HG02938 (cell line): Measurements from ENCODE around the gene C4orf50.

Experiments
- ATAC-seq: cut with Tn5 transposase; IDR thresholded peaks from one replicate; pipeline ENCODE4 v1.9.1; 2021; ENCODE audit warnings: mild to moderate bottlenecking, moderate library complexity; ENCODE audit not compliant: unreplicated experiment

Gene C4orf50

DNA sequence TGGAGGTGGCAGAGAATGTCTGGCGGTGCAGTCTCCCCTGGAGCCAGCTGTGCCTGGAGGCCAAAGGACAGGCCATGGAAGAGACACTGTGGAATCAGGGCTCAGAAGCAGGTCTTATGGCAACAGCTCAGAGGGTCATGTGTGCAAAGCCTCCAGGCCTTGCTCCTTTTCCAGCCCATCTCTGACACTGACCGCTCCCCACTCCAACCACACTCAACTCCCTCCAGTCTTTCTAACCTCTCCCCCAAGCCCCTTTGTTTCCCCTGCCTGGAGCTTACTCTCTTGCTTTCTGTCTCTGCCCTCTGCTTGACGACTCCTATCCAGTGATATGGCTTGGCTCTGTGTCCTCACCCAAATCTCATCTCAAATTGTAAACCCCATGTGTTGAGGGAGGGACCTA lies 91.1 kb downstream of the C4orf50 start:
- ATAC-seq, result no peak

DNA sequence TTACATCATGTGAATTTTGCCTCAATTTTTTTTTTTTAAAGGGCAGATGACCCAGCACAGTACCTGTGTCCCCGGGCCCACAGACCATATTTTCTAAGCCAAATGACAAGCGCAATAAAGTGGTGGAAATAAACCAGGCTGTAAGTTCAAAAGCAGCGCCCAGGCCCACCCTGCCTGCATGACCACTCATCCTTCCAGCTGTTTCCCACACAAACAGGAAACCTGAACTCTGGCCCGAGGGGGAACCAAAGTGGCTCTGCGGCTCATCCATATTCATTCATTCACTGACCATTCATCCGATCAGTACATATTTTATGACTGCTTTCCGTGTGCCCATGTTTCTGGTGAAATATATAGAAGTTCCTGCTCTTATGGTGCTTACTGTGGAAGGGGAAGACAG lies 91.6 kb downstream of the C4orf50 start:
- ATAC-seq, result no peak

DNA sequence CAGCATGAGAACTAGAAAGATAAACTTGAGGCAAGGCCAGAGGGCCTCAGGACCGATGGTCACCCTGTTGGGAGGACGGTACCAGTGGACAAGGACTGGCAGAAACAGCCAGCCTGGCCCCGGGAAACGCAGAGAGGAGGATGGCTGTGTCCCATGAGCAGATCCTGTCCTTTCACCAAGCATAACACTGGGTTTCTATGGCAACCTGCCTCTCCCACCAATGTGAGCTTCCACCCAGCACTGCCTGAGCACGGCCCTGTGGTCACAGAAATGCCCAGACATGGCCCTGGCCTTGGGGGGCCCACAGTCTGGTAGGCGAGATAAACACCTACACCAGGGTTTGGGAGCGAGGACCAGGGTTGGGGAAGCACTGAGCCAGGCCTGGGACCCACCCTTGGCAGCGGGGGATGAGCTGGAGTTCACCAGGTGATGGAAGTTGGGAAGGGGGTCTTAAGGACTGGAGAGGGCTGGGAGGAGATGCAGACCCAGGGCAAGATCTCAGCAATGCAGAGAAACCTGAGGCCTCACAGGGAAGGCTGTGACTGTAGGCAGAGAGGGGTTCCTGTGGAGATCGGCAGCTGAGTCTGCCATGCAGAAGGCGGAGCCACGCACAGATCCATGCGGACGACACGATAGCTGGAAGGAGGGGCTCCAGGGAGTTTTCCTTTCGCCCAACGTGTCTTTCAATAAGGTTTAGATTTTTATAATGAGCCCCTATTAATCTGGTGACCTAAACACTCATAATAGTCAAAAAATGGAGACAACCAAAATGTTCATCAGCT lies 92.6 kb downstream of the C4orf50 start:
- ATAC-seq, result no peak

DNA sequence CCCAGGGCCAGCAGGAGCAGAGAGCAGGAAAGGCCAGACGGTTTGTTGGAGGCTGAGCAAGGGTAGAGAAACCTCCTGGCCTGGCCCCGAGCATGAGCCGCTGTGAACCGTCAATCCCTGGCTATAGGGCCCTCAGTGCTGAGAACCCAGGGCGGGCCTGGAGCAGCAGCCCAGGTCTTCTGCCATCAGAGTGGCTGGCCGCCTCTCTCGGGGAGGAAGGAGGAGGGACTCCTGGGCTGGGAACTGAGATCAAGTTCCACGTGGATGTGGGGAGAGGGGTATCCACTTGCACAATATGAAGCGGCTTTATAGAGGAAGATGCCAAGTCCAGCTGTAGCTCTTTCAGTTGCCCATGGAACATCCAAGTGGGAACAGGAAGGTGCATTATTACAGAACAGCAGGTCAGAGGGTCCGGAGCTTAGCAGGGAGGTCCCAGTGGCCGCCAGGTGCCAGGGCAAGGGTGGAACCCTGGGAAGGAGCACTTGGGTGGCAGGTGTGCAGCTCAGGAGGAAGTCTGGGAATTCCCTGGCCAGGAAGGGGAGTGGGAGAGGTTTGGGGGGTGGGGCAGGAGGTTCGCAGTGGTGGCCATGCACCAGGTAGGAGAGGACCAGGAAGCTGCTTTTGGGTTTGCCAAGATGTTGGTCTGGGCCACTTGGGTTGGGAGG lies 93.6 kb downstream of the C4orf50 start:
- no peak for ATAC-seq

DNA sequence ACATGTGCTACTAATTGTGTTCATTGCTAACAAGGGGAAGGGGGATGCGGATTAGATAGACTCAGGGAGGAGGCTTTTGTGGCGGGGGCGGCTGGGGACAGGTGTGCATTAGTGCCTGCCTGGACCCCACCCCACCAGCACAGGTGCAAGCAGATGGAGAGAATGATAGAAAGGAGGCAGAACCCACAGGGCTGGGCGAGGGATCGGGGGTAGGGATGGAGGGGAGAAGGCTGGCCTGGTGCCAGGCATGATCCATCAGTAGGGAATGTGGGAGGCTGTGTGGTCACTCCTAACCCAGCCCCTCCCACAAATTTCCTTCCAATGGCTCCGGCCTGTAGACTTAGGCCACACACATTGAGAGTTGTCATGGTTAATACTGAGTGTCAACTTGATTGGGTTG lies 94.9 kb downstream of the C4orf50 start:
- no peak for ATAC-seq

DNA sequence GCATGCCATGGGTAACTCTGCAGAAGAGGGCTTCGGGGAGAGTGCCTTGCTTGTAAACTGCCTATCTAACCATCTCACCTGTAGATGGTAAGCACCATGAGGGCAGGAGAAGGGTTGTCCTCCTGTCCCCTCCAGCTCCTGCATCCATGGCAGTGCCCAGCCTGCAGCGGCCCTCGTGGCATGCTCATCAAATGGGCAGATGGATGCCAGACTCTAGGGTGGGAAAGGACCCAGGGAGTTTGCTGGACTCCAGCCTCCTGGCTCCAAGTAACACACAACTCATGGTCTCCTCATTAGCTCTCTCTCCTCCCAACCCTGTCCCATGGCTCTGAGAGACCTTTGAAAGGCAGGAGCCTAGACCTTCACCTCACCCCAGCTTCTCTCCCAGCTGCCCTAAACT lies 95.7 kb downstream of the C4orf50 start:
- no peak for ATAC-seq

DNA sequence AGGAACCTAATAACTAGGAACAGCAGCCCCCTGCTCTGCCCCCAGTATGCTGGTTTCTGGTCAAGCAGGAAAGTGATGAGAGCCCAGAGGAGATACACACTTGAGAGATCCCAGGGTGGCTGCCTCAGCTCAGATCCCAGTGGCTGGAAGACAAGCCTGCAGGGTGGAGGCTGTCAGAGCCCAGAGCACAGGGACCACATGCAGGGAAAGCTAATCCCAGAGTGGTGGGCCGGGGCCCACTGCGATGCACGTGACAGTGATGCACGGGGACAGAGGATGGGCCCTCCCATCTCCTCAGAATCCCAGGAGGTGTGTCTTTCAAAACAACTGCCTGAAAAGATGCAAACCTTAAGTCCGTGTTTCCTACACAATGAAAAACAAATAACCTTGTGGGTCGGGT lies 96.2 kb downstream of the C4orf50 start:
- ATAC-seq, result no peak

DNA sequence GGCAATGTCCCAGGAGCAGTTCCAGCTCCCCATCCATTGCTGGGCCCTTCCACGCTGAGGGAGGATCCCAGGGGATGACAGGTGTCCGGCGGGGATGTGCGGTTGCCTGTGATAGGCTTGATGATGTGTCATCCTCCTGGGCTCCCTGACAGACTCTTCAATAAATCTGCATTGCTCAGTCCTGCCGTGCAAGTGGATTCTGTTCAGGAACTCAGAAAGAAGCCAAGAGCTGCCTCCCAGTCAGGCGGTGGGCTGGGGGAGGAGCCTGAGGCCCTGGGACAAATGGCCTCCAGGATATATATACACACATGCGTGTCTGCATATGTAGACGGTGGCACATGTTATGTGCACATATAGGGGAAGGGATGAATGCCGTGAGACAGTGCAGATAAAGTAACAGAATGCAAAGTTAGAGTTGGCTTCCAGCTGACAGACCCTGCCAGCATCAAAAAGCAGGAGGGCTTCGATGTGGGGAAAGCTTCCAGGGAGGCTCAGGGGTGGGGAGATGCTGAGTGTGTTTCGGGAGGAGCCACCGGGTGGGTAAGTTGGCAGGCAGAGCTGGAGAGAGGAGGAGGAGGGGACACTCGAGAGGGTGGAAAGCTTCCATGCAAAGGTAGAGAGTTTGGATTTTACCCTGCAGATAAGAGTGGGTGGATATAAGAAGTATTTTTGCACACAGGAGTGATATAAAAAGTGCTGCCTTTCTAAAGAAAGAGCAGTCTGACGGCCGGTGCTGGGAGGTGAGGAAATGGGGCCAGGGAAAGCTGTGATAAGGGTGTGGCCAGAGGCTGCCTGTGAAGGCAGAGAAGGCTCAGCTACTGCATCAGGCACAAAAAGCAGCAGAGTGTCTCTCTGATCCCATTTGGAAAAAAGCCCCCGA lies 96.9 kb downstream of the C4orf50 start:
- no peak for ATAC-seq

DNA sequence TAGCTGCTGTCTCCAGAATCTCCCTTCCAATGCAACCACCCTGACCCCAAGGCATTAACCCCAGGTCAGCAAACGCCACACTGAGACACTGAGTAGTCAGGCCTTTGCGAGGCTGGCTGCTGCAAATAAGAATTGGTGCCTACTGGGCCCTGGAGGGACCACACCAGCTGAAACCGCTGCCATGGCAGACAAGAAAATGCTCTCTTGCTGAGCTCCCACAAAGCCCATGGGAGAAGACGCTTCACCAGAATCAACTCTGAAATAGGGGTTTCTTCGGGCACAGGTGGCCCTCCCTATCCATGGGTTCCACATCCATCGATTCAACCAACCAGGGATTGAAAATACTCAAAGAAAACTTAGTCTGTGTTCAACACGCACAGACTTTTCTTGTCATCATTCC lies 98.7 kb downstream of the C4orf50 start:
- no peak for ATAC-seq

DNA sequence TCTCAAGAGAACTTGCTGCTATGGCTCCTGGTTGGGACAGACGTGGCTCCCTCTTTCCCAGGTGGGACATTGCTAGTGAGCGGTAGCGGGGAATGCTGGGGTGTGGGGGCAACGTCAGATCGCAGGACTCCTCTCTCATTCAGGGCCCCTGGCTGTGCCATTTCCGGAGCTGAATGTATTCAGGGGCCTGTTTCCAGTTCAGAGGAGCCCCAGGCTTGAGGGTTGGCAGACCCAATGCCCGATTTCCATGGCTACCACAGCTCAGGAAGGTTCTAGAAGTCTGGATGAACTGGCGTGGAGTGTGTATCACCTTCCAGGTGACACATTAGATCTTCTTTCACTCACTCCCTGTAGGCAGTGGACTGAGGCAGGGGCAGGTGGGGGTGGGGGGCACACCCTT lies 99.2 kb downstream of the C4orf50 start:
- ATAC-seq, result no peak

DNA sequence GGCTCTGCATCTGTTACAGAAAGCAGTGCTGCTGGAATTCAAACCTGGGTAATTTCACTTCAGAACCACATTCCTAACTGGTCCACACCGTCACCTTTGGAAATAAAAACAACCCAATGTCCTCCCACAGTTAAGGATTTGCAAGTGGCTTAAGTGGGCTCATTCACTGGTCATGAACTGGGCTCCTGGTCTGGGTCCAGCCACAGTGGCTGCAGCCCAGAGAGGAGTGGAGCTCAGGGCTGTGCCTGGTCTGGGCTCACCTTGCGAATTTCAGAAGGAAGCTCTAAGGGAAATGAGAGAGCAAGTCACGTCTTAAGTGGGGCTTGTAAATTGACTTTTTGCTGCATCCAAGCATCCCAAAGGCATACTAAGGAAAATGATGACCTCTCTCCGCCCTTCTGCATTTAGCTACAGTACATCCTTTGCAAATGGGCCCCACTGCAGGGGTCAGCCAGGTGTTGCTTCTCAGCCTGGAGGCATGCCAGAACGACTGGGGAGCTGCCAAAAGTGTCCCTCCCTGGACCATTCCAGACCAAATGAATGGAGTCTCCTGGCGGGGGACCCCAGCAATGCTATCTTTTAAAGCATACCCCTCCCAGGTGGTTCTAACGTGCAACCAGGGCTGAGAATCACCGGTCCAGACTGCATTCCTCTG lies 99.8 kb downstream of the C4orf50 start:
- no peak for ATAC-seq

DNA sequence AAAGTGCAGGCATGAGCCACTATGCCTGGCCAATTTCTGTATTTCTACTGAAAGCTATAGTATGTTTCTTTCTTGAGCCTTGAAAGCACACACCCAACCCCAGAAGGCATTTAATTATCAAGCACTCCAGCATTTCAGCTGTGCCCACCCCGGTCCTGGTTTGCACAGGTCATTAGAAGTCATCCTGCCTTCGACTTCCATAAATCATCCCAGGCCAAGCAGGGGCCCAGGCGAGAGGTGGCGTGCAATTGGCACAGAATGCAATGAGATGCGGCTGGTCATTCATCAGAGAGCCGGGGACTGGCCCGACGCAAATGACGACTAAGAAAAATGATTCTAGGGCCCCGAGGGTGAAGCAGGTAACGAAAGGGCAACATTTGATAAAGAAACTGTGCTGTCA lies 100.6 kb downstream of the C4orf50 start:
- no peak for ATAC-seq

DNA sequence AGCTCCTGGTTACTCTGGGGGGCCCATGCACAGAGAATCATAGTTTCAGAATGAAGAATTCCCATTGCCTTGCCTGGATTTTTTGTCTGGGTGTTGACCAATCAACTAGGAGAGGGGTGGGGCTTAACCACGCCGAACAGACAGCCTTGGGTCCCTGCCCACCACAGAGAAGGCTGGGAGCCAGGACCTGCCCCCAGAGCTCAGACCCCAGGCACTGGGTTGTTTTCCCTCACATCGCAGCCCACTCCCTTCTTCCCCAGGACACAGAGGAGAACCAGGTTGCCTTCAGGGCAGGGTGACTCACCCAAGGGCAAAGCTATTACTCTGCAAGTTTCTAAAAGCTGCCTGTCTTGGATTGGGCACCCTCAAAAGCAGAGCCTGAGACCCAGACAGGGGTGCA lies 102.0 kb downstream of the C4orf50 start:
- no peak for ATAC-seq

DNA sequence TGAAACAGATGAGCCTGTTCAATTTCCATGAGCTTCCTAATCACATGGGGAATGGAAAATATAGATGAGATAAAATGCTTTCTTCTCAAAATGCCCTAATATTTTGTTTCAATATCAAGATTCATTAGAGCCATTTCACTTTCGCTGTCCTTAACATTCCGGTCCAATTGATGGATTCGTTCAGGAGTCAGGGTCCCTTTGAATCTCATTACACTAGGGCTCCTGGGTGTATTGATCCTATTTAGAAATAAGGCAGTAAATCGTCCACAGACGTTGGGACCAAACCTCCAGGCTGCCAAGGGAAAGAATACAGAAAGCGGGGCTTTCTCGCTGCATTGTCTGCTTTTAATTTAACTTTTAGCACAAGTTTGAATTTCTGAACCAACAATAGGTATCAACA lies 104.8 kb downstream of the C4orf50 start:
- no peak for ATAC-seq

DNA sequence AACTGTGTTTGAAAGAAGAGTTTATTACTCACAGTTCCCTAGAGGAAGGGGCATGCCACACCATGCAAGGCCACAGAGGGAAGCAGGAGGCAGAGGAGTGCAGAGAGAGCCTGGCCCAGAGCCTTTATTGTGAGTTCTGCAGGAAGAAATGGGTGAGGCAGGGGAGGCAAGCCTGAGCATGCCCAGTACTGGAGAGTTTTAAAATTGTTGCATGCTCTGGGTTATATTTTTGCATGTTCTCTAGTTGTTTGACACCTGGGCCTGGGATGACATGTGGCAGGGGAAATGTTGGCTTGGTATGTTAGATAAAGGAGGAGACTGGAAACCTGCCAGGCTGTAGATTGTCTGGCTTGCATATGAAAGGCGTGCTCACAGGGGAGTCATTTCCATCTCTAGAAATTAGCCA lies 105.6 kb downstream of the C4orf50 start:
- ATAC-seq, result no peak

DNA sequence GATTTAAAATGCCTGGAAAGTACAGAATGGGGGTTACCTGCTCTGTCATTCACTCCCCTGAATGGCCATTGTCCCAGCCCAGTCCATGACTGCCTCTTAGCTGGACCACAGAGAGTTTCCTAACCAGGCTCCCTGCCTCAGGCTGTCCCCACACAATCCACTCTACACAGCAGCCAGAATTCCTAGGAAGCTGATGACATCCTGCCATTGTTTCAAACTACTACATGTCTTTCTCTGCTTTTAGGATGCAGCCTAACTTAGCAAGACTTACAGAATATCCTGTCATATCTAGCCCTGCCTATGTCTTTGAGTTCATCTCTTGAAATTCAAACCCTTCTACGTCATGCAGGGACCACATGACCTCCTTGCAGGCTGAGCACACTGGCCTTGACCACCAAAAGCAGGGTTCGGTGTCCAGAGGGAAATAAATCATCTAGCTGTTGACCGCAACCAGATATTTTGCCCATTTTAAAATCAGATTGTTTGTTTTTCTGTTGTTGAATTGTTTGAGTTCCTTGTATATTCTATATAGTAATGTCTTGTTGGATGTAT lies 109.3 kb downstream of the C4orf50 start:
- ATAC-seq, result no peak

DNA sequence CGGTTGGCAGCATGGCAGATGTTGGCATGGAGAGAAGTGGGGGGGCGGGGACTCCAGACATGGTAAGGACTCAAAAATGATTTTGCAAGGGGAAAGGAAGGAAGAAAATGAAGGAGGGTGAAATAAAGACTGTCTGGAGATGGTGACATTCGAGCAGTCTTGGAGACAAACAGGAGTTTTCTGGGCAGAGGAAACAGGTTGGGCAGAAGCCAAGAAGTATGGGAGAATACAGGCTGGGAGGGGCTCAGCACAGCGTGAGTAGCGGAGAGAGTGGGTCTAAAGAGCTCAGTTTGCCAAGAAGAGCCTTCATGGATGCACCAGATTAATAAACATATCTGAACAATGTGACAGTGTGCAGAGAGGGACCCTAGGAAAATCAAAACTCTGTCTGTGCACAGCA lies 112.0 kb downstream of the C4orf50 start:
- no peak for ATAC-seq

DNA sequence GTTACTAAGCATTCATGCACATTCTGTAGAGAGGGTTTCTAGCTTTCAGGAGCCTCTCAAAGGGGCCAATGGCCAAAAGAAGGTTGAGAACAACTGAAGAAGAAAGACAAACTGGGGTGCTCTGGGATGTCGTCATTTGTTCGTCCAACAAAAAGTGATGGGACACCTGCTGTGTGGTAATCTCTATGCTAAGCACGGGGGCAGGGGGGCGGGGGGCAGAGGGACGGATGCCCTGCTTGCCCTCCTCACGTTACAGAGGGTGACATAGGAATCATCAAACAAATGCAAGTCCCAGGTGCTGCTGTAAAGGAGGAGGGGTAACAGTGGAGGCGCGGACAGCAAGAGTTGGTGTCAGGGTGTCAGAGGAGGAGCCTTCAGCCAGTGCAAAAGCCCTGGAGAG lies 112.5 kb downstream of the C4orf50 start:
- no peak for ATAC-seq

DNA sequence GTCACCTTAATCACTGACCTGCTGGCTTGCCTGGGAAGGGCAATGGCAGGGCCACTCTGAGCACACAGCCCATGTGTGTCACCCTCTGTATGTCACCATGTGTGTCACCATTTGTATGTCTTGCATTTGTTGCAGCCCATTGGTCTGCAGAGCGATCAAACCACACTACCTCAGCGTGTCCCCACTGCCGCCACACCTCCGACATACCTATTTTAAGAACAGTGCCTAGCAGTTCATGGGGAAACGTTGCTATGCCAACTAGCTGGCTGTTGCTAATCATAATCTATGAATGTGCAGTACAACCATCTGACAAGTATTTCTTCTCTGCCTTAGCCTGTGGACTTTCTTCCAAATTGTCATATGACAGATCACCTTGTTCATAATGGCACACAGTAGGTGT lies 117.4 kb downstream of the C4orf50 start:
- no peak for ATAC-seq

DNA sequence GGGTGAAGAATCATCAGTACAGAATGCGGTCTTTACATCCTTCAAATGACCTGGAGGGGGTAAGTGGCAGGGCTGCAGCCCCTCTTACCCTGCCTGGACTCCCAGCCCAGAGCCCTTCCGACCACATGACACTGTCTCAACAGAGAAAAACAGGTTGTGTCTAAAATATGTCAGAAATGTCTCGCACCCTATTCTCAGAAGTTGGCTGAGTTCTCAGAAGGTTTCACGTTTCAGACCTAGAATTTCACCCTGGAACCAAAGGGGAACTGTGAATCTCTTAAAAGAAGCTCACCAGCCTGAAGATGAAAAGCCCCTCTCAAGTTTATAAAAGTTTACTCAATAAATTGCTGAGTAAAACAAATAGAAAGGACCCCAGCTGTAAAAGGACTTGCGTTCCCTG lies 118.3 kb downstream of the C4orf50 start:
- no peak for ATAC-seq

DNA sequence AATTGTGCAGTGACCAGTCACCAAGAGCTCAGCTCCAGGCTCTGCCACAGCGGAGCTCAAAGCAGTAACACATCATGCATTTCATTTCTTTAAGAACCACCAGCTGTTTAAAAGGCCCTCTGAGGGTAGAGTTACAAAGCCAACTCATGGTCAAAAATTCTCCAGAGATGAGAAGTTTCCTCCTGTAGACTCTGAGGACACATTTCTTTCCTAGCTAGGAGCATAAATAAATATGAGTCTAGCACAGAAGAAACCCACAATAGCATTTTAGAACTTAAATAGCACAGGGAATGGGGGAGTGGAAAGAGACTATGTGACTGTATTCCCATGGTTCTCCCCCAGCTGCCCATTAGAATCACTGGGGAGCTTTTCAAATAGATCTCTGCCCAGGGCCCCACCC lies 118.8 kb downstream of the C4orf50 start:
- ATAC-seq, result no peak
